Measurements from ENCODE around the gene TMED6.

Gene TMED6

DNA sequence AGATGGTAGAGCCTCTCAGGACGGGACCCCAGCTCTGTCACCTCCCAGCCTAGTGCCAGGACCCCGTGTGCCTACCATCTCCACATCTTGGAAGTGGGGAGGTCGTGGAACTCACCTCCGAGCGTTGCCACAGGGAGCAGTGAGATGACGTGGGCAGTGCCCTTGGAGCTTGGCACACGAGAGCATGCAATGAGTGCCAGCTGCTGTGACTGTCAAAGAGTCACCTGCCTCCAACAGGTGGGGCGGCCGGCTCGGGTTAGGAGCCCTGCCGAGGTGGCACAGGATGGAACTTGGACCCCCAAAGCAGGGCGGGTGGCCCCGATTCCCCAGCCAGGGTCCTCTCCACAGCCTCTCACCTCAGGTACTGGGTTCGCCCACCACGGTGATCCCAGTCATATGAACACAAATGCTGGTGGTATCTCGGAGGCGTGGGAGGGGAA lies 35.0 kb downstream of the TMED6 start:
- H3K4me3 ChIP-seq (ENCODE audit: insufficient read length, low read depth) = no peak overlapping the region
- no peak overlapping the region for H3K9ac ChIP-seq (ENCODE audit: insufficient read length, low read depth)
- H3K27me3 ChIP-seq (ENCODE audit: insufficient read depth, insufficient read length) = no peaks in the 10 kb centered on the region
- no peak for TF ChIP-seq ZNF274 (IDR thresholded peaks at IDR 0.05; ENCODE audit: low read depth, low read length)
- TF ChIP-seq SUZ12 (IDR thresholded peaks at IDR 0.05; ENCODE audit: extremely low read depth, insufficient read depth, insufficient read length) = no peak
- TF ChIP-seq YY1 (IDR thresholded peaks at IDR 0.05; ENCODE audit: insufficient read depth, insufficient read length) = no peak
- H3K36me3 ChIP-seq (ENCODE audit: insufficient read depth, insufficient read length, low read length) = peaks cover 86% of the 10 kb centered on the region
- H3K4me1 ChIP-seq (ENCODE audit: insufficient read depth, insufficient read length) = no peaks in the 10 kb centered on the region
- H3K9me3 ChIP-seq (ENCODE audit: insufficient read depth, low read length) = no peaks in the 10 kb centered on the region
- no peak for DNase-seq (ENCODE audit: low read depth, low spot score)

DNA sequence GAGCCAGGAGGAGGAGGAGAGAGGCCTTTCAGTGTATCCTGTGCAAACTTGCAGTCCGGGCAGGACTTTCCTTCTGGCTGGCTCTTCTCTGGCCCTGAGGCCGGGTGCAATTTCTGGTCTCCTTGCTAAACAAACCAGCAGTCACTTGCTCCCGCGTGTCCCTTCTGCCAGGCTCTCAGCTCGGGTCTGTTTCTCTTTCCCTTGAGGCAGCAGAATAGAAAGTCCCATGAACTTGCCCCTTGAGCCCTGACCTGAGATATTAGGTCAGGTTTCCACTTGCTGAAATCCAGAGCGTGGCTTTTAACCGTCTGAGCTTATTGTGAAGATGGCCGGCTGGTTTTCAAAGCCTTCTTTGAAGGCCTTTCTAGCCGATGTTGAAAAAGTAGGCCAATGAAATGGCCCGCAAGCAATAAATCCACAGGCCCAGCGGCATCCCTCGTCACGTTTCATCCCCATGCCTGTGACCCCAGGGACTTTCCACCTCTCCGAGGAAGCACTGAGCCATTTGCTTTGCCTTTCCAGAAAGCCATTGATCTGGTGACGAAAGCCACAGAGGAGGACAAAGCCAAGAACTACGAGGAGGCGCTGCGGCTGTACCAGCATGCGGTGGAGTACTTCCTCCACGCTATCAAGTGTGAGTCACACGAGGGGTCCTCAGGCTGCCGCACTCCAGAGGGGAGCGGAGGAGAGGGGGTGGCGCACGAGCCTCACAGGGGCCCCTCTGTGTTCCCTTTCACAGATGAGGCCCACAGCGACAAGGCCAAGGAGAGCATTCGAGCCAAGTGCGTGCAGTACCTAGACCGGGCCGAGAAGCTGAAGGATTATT lies 35.9 kb downstream of the TMED6 start:
- Histone ChIP-seq H3K36me3 (ENCODE audit: insufficient read depth, insufficient read length, low read length) (peaks cover 77% of the 10 kb centered on the region), H3K27me3 (ENCODE audit: insufficient read depth, insufficient read length) (no peaks in the 10 kb centered on the region), H3K9ac (ENCODE audit: insufficient read length, low read depth) (no peak overlapping the region), H3K4me1 (ENCODE audit: insufficient read depth, insufficient read length) (no peaks in the 10 kb centered on the region), H3K4me3 (ENCODE audit: insufficient read length, low read depth) (no peak overlapping the region), H3K9me3 (ENCODE audit: insufficient read depth, low read length) (no peaks in the 10 kb centered on the region)
- no peak for DNase-seq (ENCODE audit: low read depth, low spot score)
- no peak for TF ChIP-seq ZNF274 (IDR thresholded peaks at IDR 0.05; ENCODE audit: low read depth, low read length)
- TF ChIP-seq SUZ12 (IDR thresholded peaks at IDR 0.05; ENCODE audit: extremely low read depth, insufficient read depth, insufficient read length) = no peak
- TF ChIP-seq YY1 (IDR thresholded peaks at IDR 0.05; ENCODE audit: insufficient read depth, insufficient read length) = no peak

DNA sequence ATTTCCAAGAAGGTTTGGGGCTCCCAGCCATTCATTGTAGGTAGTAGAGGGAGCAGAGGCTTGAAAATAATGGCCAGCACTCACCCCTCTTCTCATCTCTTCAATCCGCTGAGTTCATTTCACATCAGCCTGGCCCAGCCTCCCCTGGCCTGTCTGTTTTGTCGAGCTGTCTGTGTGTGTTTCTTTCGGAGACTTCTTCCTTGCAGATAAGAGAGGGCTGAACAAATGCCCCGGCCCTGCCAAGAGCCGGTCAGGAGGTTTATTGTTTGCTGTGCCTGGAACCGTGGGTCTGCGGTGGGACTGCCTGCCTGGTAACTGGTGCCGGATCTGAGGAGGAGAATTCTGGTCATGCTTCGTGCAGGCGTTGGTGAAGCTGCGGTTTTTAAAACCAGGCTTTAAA lies 37.1 kb downstream of the TMED6 start:
- H3K4me1 ChIP-seq (ENCODE audit: insufficient read depth, insufficient read length) = no peaks in the 10 kb centered on the region
- H3K36me3 ChIP-seq (ENCODE audit: insufficient read depth, insufficient read length, low read length) = peaks cover 65% of the 10 kb centered on the region
- no peak overlapping the region for H3K4me3 ChIP-seq (ENCODE audit: insufficient read length, low read depth)
- no peaks in the 10 kb centered on the region for H3K9me3 ChIP-seq (ENCODE audit: insufficient read depth, low read length)
- DNase-seq (ENCODE audit: low read depth, low spot score) = no peak
- H3K27me3 ChIP-seq (ENCODE audit: insufficient read depth, insufficient read length) = no peaks in the 10 kb centered on the region
- TF ChIP-seq SUZ12 (IDR thresholded peaks at IDR 0.05; ENCODE audit: extremely low read depth, insufficient read depth, insufficient read length) (no peak), ZNF274 (IDR thresholded peaks at IDR 0.05; ENCODE audit: low read depth, low read length) (no peak), YY1 (IDR thresholded peaks at IDR 0.05; ENCODE audit: insufficient read depth, insufficient read length) (no peak)
- H3K9ac ChIP-seq (ENCODE audit: insufficient read length, low read depth) = peak overlapping the region; percentile 13

DNA sequence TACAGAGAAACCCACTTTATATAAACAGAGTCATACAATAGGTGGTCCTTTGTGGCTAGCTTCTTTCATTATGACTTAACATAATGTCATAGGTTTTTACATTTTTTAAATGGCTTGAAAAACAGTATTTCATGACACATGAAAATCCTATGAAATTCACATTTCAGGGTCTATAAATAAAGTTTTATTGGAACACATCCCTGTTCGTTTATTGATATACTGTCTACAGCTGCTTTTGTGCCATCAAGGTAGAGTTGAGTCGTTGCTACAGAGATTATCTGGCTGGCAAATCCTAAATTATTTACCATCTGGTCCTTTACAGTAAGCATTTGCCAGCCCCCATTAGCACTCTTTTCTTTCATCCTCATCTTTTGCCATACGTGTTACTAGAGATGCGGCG lies 38.1 kb downstream of the TMED6 start:
- no peaks in the 10 kb centered on the region for H3K27me3 ChIP-seq (ENCODE audit: insufficient read depth, insufficient read length)
- no peak overlapping the region for H3K9ac ChIP-seq (ENCODE audit: insufficient read length, low read depth)
- H3K4me3 ChIP-seq (ENCODE audit: insufficient read length, low read depth) = no peak overlapping the region
- peaks cover 54% of the 10 kb centered on the region for H3K36me3 ChIP-seq (ENCODE audit: insufficient read depth, insufficient read length, low read length)
- DNase-seq (ENCODE audit: low read depth, low spot score) = no peak
- no peaks in the 10 kb centered on the region for H3K4me1 ChIP-seq (ENCODE audit: insufficient read depth, insufficient read length)
- H3K9me3 ChIP-seq (ENCODE audit: insufficient read depth, low read length) = no peaks in the 10 kb centered on the region
- TF ChIP-seq ZNF274 (IDR thresholded peaks at IDR 0.05; ENCODE audit: low read depth, low read length) = no peak
- TF ChIP-seq YY1 (IDR thresholded peaks at IDR 0.05; ENCODE audit: insufficient read depth, insufficient read length) = no peak
- no peak for TF ChIP-seq SUZ12 (IDR thresholded peaks at IDR 0.05; ENCODE audit: extremely low read depth, insufficient read depth, insufficient read length)

DNA sequence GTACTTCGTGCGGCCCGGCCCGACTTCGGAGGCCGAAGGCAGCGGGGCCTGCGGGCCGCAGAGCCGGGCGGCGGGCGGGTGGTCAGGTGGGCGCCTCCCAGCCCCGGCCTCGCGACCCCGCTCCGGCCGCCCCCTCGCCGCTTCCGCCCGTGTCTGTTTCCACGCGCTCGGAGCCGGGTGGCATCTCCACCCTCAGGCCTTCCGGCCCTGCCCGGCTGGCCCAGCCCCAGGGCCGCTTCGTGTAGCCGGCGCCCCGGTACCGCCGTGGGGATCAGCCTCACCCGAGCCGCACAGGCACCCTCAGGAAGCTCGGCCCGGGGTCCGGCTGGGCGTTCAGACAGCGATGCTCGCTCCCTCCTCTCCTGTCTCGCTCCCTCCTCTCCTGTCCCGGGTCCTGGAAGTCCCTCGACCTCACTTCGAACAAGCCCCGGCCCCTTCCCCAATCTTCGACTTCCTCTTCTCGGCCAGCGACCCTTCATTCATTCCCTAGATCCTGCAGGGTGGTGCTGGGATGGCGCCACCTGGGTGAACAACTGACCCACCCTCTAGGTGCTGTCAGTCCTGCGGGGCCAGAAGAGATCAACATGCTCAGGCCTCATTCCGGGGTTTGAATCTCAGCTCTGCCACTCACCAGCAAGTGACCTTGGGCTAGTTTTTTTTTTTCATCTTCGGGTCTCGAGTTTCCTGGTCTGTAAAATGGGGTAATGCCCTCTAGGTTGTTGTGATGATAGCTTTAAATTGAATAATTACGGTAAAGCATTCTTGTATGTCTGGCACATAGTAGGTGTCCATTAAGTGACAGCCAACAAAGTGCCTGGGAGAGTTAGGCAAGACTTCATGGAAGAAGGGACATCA lies 39.8 kb downstream of the TMED6 start:
- DNase-seq (ENCODE audit: low read depth, low spot score) = no peak
- H3K9ac ChIP-seq (ENCODE audit: insufficient read length, low read depth) = peak overlapping the region; percentile 94
- H3K4me1 ChIP-seq (ENCODE audit: insufficient read depth, insufficient read length) = no peaks in the 10 kb centered on the region
- H3K36me3 ChIP-seq (ENCODE audit: insufficient read depth, insufficient read length, low read length) = peaks cover 39% of the 10 kb centered on the region
- H3K4me3 ChIP-seq (ENCODE audit: insufficient read length, low read depth) = peak overlapping the region; percentile 89
- no peaks in the 10 kb centered on the region for H3K27me3 ChIP-seq (ENCODE audit: insufficient read depth, insufficient read length)
- no peaks in the 10 kb centered on the region for H3K9me3 ChIP-seq (ENCODE audit: insufficient read depth, low read length)
- TF ChIP-seq ZNF274 (IDR thresholded peaks at IDR 0.05; ENCODE audit: low read depth, low read length) = no peak
- no peak for TF ChIP-seq YY1 (IDR thresholded peaks at IDR 0.05; ENCODE audit: insufficient read depth, insufficient read length)
- no peak for TF ChIP-seq SUZ12 (IDR thresholded peaks at IDR 0.05; ENCODE audit: extremely low read depth, insufficient read depth, insufficient read length)

DNA sequence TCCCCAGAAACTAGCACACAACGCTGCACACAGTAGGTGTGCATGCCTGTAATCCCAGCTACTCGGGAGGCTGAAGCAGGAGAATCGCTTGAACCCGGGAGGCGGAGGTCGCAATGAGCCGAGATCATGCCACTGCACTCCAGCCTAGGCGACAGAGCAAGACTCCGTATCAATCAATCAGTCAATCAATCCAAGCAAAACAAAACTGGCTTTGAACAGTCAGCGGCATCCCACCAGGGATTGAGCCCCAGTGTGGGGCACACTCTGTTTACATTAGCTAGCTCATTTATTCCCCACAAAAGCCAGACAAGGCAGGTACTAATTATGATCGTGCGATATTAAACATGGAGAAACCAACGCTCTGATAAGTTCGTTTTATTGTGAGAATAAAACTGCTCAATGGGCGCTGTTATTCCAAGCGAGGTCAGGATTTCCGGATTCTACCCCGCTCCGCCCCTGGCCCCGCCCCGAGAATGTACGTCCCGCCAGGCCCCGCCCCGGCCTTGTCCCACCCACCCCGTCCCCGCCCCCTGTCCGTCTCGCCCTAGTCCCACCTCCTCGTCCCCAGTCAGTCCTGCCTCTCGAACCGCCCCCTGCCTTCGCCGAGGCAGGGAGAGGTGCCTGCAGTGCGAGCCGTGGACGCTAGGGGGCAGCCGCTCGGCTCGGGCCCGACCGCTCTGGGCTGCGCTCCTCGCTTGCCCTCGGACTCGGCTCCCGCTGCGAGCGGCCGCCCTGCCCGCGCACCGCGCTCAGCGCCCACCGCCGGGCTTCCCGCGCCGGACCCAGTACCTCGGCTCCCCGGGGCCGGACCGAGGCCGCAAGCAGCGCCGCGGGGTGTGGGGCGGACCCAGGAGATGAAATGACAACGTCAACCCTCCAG lies 40.7 kb downstream of the TMED6 start, which contains the start of gene VPS4A:
Gene VPS4A, plus strand, starts transcription at position 698 of the 880 bp plus-strand sequence. Its CDS starts 162 bp downstream, at position 860.
- Histone ChIP-seq H3K36me3 (ENCODE audit: insufficient read depth, insufficient read length, low read length) (peaks cover 30% of the 10 kb centered on the region), H3K9me3 (ENCODE audit: insufficient read depth, low read length) (no peaks in the 10 kb centered on the region), H3K4me3 (ENCODE audit: insufficient read length, low read depth) (peak within 1 kb of the TSS; percentile 89), H3K9ac (ENCODE audit: insufficient read length, low read depth) (peak within 1 kb of the TSS; percentile 94), H3K27me3 (ENCODE audit: insufficient read depth, insufficient read length) (no peaks in the 10 kb centered on the region), H3K4me1 (ENCODE audit: insufficient read depth, insufficient read length) (no peaks in the 10 kb centered on the region)
- DNase-seq (ENCODE audit: low read depth, low spot score) = peak; percentile 93
- TF ChIP-seq ZNF274 (IDR thresholded peaks at IDR 0.05; ENCODE audit: low read depth, low read length) = no peak
- TF ChIP-seq SUZ12 (IDR thresholded peaks at IDR 0.05; ENCODE audit: extremely low read depth, insufficient read depth, insufficient read length) = no peak
- TF ChIP-seq YY1 (IDR thresholded peaks at IDR 0.05; ENCODE audit: insufficient read depth, insufficient read length) = no peak
